NCI-H2171 (cell line): ENCODE data around the gene ZNF747.

ENCODE experiments used
- DNase-seq: peaks from one replicate; lab custom pipeline; 2025; lab: John Stamatoyannopoulos, UW

The ZNF747 gene

GRCh38 chr16:30515275-30515674, 19.4 kb downstream of the ZNF747 start:
- DNase-seq = no peak

DNA sequence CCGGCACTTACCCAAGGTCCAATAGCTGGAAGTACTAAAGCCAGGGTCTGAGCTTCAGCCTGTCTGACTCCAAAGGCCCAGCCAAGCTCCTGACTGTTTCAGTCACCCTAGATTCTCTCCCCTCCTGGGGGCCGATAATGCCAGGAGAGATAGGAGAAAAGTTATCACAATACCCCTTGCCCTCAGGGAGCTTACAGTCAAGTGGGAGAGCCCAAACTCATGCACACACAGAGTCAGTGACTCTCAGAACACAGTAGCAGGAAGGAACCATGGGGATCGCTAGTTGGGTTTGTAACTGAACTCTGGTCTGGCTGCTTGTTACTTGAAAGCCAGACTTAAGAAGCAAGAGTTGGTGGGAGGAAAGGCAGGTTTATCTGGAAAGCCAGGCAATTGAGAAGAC, 23.1 kb downstream of the ZNF747 start:
- no peak for DNase-seq

DNA sequence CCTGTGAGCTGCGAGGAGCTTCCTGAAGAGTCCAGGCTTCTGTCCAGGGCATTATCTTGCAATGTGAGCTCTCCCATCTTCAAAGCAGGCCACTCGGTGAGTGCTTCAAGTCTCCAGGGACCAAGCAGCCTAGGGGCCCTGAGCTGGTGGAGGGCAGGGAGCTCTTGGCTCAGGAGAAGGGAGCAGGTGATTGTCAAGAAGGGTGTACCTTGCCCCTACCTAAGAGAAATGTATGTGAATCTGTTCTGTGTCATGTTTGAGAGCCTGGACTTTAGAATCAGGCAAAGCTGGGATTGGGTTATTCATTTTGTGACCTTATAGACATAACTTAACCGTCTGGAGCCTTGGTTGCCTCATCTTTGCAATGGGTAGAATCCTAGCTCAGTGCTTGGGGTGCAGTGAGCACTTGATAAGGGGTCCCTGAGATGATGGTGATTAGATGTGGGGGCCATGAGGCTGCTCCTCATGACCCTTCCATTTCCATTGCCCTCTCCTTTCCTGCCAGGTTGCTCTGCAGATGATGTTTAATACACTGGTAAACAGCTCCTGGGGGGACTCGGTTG, 24.2 kb downstream of the ZNF747 start:
- no peak for DNase-seq

DNA sequence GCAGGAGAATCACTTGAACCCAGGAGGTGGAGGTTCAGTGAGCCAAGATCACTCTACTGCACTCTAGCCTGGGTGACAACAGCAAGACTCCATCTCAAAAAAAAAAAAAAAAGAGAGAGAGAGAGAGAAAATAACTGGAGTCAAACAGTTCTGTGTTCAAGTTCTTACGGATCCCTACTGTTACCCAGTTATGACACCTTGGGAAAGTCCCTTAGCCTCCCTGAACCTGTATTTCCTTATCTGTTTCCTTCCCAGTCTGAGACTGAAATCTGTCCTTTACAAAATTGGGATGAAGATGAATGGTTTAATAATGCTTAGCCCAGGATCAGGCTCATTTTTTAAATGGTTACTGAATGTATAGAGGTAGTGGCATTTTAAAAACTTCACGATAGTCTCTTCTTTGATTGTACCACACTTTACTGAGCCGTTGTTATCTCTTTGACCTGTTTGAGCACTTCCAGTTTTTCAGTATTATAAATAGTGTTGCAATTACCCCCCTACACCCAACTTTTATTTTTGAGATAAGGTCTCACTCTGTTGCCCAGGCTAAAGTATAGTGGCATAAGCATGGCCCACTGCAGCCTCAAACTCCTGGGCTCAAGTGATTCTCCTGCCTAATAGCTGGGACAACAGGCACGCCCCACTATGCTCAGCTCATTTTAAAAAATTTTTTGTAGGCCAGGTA, 25.4 kb downstream of the ZNF747 start:
- DNase-seq = no peak

DNA sequence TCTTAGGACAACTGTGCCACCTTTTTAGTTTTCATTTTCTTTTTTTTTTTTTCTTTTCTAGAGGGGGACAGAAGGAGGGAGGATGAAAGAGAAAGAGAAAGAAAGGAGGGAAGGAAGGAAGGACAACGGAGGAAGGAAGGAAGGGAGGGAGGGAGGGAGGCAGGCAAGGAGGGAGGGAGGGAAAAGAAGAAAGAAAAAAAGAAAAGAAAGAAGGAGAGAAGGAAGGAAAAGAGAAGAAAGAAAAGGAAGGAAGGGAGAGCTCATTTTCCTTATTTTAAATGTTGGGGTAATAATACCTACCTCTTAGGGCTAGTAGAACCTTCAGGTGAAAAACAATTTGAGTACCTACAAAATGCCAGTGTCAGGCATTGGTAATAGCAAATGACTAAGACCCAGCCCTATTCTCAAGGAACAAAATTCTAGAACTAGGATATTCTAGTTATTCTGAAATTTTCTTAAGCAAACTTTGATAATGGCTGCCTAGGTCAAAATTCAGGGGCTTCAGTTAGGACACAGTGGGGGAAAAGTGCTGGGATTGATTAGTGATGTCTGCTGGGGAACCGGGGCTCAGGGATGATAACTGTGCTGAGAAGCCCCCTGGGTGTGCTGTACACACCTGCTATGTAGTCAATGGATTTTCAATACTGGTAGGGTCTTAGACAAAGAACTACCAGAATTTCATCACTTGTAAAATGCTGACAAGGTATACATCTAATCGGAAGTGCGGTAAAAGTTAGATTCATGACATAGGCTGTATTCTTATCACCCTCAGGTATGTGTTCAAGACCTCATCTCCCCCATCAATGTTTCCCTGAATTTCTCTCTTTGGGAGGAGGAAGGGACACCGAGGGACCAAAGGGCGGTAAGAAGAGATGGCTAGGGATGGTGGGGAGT, 31.0 kb downstream of the ZNF747 start:
- no peak for DNase-seq

DNA sequence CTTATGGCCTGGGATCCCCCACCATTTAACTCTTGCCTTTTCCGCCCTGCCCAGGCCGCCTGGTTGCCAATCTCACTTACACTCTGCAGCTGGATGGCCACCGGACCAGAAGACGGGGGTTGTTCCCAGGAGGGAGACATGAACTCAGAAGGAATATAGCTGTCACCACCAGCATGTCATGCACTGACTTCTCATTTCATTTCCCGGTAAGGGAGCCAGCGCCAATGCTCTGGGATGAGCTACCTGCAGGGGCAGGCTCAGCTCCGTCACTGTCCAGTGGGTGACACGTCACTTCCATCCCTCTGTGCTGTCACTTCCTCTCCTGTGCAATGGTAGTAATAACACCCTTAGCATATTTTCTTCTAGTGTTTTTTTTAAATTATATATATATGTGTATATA, 35.4 kb downstream of the ZNF747 start:
- no peak for DNase-seq

DNA sequence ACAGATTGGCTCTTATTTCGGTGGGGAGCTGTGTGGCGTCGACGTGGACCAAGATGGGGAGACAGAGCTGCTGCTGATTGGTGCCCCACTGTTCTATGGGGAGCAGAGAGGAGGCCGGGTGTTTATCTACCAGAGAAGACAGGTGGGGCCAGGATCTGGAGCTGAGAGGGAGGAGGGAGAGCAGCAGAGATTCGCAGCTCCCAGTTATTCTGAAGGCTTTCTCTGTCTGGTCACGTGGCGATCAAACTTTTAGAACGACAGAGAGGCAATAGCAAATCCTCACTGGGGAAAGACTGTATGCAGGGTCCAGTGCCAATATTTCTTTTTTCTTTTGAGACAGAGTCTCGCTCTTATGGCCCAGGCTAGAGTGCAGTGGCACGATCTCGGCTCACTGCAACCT, 39.9 kb downstream of the ZNF747 start:
- no peak for DNase-seq

GRCh38 chr16:30493941-30494488, 40.6 kb downstream of the ZNF747 start:
- no peak for DNase-seq

GRCh38 chr16:30491744-30492308, 42.8 kb downstream of the ZNF747 start:
- DNase-seq = no peak

- DNase-seq = no peak
These were observed 43.4 kb downstream of the ZNF747 start for GRCh38 chr16:30491229-30491628.

DNA sequence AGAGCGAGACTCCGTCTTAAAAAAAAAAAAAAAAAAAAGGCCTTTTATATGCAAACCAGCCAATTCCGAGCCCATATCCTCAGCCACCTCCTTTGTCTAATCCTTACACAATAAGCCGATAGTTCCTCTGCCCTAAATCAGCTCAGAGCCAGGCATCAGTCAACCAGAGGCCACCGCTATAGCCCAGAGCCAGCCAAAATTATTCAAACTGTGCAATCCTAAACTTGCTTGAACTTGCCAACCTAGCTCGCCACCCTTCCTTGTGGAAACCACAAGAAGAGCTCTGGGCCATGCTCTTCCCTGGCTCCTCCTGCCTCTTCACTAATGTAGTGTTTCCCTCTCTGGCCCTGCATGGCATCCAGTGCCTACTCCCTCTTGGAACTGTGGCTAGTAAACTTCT, 44.4 kb downstream of the ZNF747 start:
- no peak for DNase-seq

GRCh38 chr16:30488764-30489605, 45.7 kb downstream of the ZNF747 start:
- no peak for DNase-seq

DNA sequence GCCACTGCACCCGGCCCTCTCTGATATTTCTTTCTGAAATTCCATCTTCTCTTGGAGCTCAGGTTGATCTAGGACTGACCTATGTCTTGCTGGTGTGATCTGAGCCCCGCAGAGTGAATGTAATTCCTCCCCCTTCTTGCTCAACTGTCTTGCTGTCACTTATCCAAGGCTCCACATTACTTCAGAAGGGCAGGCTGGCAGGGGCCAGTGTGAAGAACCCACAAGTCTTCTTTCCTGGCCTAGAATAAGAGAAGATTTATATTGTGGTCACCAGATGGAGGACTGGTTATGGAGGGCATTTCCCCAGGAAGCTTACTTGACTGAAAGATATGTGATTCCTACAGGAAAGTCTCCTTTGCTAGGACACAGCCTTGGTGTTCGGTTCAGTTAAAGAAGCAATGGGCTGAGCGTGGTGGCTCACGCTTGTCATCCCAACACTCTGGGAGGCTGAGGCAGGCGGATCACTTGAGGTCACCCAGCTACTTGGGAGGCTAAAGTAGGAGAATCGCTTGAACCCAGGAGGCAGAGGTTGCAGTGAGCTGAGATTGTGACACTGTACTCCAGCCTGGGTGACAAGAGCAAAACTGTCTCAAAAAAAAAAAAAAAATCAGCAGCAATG, 48.7 kb downstream of the ZNF747 start:
- no peak for DNase-seq

DNA sequence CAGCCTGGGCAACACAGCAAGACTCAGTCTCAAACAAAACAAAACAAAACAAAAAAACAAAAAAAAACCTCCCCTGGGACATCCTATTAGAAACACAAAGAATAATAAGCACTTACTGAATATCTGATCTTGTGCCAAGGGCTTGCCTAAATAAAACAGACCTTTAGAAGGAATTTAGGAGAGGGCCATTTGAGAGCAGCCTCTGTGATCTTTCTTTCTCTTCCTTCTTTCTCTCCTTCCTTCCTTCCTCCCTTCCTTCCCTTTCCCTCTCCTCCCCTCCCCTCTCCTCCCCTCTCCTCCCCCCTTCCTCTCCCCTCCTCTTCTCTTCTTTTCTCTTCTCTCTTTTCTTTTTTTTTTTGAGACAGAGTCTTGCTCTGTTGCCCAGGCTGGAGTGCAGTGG, 49.8 kb downstream of the ZNF747 start:
- DNase-seq = no peak

DNA sequence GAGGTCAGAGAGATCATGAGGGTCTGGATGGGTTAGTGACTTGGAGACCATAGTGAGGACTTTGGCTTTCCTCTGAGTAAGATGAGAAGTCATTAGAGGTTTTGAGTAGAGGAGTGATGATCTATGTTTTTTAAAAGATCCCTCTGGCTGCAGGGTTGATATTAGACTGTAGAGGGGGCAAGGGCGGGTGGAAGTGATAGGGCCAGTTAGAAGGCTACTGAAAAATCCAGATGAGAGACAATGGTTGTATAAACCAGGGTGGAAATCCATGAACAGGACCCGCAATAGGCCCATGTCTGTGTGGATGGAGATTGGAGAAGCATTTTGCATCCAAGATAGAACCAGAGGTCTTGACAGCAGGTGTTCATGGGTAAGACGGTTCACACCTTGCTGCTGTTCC, 52.3 kb downstream of the ZNF747 start:
- no peak for DNase-seq

DNA sequence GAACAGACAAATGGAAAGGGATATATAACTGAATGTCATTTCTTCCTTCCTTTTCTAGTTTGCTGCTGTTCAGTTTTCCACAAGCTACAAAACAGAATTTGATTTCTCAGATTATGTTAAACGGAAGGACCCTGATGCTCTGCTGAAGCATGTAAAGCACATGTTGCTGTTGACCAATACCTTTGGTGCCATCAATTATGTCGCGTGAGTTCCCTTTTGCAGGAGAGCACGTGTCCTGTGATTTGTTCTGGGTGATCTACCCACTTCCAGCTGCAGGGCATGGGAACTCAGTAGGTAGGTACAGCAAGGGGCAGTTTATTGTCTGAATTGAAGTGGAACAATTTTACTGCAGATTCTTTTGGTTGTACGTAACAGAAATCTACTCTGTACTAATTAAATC, 53.3 kb downstream of the ZNF747 start:
- no peak for DNase-seq
